Right ventricle myocardium inferior (tissue), 1 donor: ENCODE data around the gene PDXDC1. TPM values are rescaled to one million over a fixed set of nuclear protein-coding genes. Genes with fewer than 3 reads are reported as not detected.
"Not testable (repeated sequence)": the region's sequence is repeated elsewhere in the genome, so short reads cannot be mapped to it uniquely, and the experiment has no call there.

Source experiments
- ATAC-seq: fragments of 200-7000 bp; cut with Tn5 transposase; one replicate; pipeline ENCODE4 v1.9.1; 2020; ENCODE audit warnings: mild to moderate bottlenecking, moderate library complexity
- DNase-seq: peaks from one replicate; pipeline ENCODE4 v3.0.0; 2021; ENCODE audit errors: missing footprints
- intact Hi-C: fragments of 100-400 bp; cut with DNase I; formaldehyde crosslinking; loops from one replicate; pipeline ENCODE4 v1.11.0; 2022
- total RNA-seq: library from RNA; stranded (reverse); fragmentation: NEBNext Ultra II Directional; extraction: Animal tissue kit (Norgen Biotek cat#: 25700); gene quantifications from one replicate; pipeline ENCODE4 v1.2.1, GENCODE V29; 2021
- donor health status: DM: no; HTN: yes; CAD: no; lungs with severe emphysema.

Gene PDXDC1
- total RNA-seq, 1 donor from 2014 or later, result 79.0 TPM

DNA sequence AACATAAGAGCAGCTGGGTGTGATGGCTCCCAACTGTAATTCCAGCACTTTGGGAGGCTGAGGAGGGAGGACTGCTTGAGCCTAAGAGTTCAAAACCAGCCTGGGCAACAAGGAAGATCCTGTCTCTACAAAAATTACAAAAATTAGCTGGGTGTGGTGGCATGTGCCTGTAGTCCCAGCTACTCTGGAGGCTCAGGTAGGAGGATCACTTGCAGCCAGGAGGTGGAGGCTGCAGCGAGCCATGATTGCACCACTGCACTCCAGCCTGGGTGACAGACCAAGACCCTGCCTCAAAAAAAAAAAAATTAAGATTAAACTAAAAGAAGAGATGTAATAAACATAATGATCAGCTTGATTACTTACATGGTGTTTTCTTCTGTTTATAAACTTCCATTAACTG is 75.6 kb downstream of the PDXDC1 start:
- DNase-seq, intact Hi-C loops, ATAC-seq: not testable (repeated sequence)

DNA sequence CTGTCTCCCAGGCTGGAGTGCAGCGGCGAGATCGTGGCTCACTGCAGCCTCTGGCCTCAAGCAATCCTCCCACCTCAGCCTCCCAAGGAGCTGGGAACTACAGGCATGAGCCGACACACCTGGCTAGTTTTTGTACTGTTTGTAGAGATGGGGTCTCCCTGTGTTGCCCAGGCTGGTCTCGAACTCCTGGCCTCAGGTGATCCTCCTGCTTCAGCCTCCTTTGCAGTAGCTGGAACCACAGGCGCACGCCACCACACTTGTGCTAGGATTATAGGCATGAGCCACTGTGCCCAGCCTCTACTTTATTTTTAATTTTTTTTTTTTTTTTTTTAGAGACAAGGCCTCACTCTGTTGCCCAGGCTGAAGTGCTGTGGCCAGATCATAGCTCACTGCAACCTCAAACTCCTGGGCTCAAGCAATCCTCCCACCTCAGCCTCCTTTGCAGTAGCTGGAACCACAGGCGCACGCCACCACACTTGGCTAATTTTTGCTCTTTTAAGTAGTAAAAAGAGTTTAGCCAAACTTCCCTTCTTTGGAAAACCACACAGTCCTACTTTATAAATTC is 76.6 kb downstream of the PDXDC1 start:
- no peak for ATAC-seq
- intact Hi-C loops, result no loop called here
- no peak for DNase-seq

DNA sequence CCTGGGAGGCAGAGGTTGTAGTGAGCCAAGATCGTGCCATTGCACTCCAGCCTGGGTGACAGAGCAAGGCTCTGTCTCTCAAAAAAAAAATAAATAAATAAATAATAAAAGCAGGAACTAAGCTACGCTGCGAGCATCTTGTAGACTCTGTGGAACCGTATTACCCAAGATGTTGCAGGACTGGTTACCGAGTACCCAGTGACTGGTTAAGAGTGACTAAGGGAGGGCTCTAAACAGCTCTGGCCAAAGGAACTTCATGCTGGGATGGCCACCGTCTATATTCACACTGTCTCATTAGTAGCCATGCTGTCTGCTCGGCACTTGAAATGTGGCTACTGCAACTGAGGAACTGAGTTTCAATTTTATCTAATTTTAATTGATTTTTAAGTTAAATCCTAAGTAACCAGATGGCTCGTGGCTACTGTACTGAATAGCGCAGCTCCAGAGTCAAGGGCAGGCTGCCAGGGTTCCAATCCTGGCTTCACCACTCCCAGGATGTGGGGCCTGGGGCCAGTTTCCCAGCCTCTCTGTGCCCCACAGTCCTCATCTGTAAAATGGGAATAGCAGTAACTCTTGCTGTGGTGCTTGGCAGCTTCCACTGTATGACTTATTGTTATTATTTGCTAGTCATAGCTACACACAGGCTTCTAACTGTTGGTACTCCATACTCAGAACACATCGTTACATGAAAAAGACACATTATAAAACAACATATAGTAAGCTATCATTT is 78.1 kb downstream of the PDXDC1 start:
- ATAC-seq, result no peak
- DNase-seq, result no peak
- intact Hi-C loops, result no loop called here

GRCh38 chr16:15053904-15054303 is 79.1 kb downstream of the PDXDC1 start:
- DNase-seq (no peak), ATAC-seq (no peak)
- intact Hi-C loops, result no loop called here

DNA sequence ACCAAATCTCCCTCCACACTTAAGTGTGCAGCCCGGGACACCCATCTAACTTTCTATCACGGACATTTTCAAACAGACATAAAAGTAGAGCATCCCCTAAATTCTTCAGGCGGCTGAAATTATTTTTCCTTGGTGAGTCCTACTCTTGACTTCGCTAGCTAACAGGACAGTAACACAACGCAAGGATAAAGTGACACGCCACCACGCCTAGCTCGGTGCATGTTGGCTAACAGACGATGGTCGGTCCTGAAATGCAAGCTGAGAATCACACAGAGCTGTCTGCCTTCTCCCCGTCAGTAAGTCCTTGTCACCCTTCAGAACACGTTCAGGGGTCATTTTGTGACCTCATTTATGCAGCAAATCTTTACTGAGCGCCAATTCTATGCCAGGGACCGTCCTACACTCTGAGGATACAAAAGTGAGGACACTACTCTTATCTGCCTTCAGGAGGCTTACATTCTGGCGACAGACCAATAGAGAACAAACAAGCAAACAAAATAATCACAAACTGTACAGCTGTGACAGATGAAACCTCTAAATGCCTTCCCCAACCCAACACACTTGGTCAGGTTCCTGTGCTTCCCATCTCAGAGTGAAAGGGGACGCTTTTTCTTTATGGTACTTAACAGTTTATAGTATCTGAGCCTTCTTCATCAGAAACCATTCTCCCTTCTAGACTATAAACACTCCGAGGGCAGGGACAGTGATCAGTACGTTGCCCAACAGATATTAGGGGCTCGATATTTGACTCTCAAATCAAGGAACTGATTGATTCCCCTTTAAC is 79.7 kb downstream of the PDXDC1 start:
- no peak for ATAC-seq
- DNase-seq, result no peak
- intact Hi-C loops, result no loop called here

- ATAC-seq (no peak), DNase-seq (no peak)
Measured at GRCh38 chr16:15055141-15056053, 80.6 kb downstream of the PDXDC1 start.

GRCh38 chr16:15057681-15058417 is 83.0 kb downstream of the PDXDC1 start:
- ATAC-seq (no peak), DNase-seq (no peak)
- intact Hi-C loops, result no loop called here

More at GRCh38 chr16:15055141-15056053, 80.6 kb downstream of the PDXDC1 start:
- intact Hi-C loops, result no loop called here

GRCh38 chr16:15059324-15059723 is 84.5 kb downstream of the PDXDC1 start:
- intact Hi-C loops, result no loop called here
- no peak for ATAC-seq
- DNase-seq, result no peak

- ATAC-seq, intact Hi-C loops, DNase-seq: not testable (repeated sequence)
Measured at GRCh38 chr16:15062085-15062810, 87.4 kb downstream of the PDXDC1 start.

GRCh38 chr16:15065961-15066360 is 91.1 kb downstream of the PDXDC1 start:
- DNase-seq, ATAC-seq, intact Hi-C loops: not testable (repeated sequence)

GRCh38 chr16:15066690-15067089 is 91.9 kb downstream of the PDXDC1 start:
- intact Hi-C loops, DNase-seq: not testable (repeated sequence)

DNA sequence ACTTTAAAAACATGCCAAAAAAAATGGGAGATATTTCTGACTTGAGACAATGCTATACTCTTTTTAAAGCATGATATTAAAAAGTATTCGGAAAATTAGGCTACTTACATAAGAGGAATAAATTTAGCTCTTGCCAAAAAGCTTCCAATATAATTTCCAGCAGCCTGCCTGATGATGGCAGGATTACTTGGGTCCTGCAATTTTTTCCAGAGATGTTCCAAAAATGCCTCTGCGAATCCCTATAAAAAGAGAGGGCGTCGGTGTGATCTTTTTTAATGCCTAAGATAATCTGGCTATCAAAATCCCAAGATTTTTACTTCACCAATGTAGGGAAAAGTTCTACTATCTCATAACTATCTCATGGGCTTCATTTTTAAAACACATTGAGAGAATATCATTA is 96.2 kb downstream of the PDXDC1 start:
- DNase-seq, intact Hi-C loops, ATAC-seq: not testable (repeated sequence)

More at GRCh38 chr16:15066690-15067089, 91.9 kb downstream of the PDXDC1 start:
- ATAC-seq, result not testable (repeated sequence)

DNA sequence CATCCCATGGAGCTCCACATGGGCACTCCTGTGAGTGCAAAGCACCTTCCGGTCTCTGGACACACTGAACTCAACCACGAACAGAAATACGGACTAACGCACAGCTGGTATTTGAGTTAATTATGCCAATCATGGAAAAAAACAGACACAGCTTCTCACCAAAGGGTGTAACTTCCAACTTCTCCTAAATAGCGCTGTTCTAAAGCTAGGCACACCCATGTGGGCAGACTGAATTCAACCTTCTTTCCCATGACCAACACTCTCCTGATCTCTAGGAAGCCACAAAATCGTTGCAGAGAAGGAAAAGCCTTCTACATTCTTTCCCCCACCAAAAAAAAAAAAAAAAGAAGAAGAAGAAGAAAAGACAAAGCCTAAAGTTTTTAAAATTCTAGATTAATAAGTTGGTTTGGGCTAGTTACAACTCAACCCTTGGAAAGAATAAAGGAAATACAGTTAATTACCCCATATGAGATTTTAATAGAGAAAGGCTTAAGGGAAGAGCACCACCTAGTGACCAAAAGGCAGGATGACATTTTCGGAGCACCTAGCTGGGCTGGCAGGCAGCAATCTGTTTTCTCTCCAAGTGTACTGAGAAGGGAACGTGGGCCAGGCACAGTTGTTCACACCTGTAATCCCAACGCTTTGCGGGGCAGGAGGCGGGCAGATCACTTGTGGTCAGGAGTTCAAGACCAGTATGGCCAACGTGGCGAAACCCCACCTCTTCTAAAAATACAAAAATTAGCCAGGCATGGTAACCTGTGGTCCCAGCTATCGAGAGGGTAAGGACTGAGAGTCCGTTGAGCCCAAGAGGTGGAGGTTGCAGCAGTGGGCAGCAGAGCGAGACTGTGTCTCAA is 97.3 kb downstream of the PDXDC1 start:
- ATAC-seq, result peak; percentile 75
- DNase-seq, intact Hi-C loops: not testable (repeated sequence)

DNA sequence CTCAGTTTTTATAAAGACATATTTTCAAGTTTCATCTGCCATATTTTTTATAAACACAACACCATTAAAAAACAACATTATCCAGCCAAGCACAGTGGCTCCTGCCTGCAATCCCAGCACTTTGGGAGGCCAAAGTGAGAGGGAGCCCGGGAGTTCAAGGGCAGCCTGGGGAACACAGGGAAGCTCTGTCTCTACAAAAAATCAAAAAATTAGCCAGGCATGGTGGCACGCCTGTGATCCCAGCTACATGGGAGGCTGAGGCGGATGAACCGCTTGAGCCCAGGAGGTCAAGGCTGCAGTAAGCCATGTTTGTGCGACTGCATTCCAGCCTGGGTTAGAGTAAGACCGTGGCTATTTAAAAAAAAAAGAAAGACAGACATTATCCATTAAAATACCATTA is 98.3 kb downstream of the PDXDC1 start:
- DNase-seq (no peak), ATAC-seq (no peak)
- intact Hi-C loops, result no loop called here

GRCh38 chr16:15076161-15076560 is 101.3 kb downstream of the PDXDC1 start:
- DNase-seq, ATAC-seq, intact Hi-C loops: not testable (repeated sequence)

GRCh38 chr16:15080883-15081282 is 106.1 kb downstream of the PDXDC1 start:
- ATAC-seq, intact Hi-C loops, DNase-seq: not testable (repeated sequence)
